Stimulated activated memory B cell treated with anti-CD40 and anti-IgM and Interleukin-4, amounts not matched to agents 10 μg/mL and 1 μg/mL and 100 μg/mL, for 72 hours (primary cell): Measurements from ENCODE around the gene MRRF.
"Not testable (repeated sequence)": the region's sequence is repeated elsewhere in the genome, so short reads cannot be mapped to it uniquely, and the experiment has no call there.

Source experiments
- ATAC-seq: fragments of 150-1000 bp; cut with Tn5 transposase; 2 replicates; pipeline ENCODE4 v1.10.0; 2021
- H3K27ac Mint-ChIP-seq: one replicate; pipeline ENCODE4 v1.8.0; 2022; ENCODE audit warnings: mild to moderate bottlenecking, mixed read lengths
- H3K27me3 Mint-ChIP-seq: one replicate; pipeline ENCODE4 v1.8.0; 2022; ENCODE audit warnings: mixed read lengths
- H3K36me3 Mint-ChIP-seq: one replicate; pipeline ENCODE4 v1.8.0; 2022; ENCODE audit warnings: mixed read lengths
- H3K4me1 Mint-ChIP-seq: one replicate; pipeline ENCODE4 v1.8.0; 2022; ENCODE audit warnings: mixed read lengths
- H3K4me3 Mint-ChIP-seq: one replicate; pipeline ENCODE4 v1.8.0; 2022; ENCODE audit warnings: mild to moderate bottlenecking, moderate library complexity, mixed read lengths
- H3K9me3 Mint-ChIP-seq: one replicate; pipeline ENCODE4 v1.8.0; 2022; ENCODE audit warnings: mixed read lengths

The MRRF gene

DNA sequence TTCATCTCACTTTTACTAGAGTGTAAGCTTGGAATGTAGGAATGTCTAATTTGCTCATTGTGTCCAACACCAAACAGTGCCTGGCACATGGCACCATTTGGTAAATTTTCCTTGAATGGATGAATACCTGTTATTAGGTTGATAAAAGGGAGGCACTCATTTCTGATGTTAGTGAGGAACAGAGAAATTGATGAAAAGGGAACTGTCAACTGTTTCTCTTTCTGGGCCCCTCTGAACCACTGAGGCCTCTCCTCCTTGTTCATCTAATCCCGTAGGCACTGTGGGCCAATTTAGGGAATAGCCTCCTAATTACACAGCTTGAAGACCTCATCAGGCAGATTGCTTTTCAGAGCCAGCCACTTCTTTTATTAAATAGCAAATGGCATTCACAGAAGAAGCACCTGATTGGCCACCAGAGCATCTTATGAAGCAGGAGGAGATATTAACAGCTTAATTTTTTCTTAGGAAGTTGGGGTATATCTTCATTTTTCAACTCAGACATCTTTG lies 22.6 kb downstream of the MRRF start:
- Mint-ChIP-seq H3K36me3 (peaks cover 55% of the 10 kb centered on the region), H3K9me3 (no peaks in the 10 kb centered on the region), H3K27me3 (no peaks in the 10 kb centered on the region), H3K4me3 (no peak overlapping the region), H3K4me1 (peaks cover 16% of the 10 kb centered on the region), H3K27ac (no peak overlapping the region)
- ATAC-seq: no peak

DNA sequence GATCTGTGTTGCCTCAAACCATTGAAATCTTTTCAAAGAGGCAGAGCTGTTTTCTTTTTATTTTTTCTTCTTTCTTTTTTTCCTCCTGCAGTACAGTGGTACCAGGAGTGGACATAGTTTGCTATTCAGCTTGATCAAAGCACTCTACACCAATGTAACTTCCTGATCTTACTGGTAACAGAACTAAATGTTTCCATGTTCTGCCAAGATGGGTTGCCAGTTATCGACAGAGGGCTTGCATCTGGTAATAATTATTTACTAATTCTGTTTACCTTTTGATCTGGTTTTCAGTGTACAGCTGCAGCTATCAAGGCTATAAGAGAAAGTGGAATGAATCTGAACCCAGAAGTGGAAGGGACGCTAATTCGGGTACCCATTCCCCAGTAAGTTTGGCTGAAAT lies 26.8 kb downstream of the MRRF start:
- peaks cover 66% of the 10 kb centered on the region for H3K36me3 Mint-ChIP-seq
- H3K4me1 Mint-ChIP-seq: peaks cover 16% of the 10 kb centered on the region
- no peak overlapping the region for H3K4me3 Mint-ChIP-seq
- no peak overlapping the region for H3K27ac Mint-ChIP-seq
- H3K27me3 Mint-ChIP-seq: no peaks in the 10 kb centered on the region
- H3K9me3 Mint-ChIP-seq: no peaks in the 10 kb centered on the region
- ATAC-seq: no peak

DNA sequence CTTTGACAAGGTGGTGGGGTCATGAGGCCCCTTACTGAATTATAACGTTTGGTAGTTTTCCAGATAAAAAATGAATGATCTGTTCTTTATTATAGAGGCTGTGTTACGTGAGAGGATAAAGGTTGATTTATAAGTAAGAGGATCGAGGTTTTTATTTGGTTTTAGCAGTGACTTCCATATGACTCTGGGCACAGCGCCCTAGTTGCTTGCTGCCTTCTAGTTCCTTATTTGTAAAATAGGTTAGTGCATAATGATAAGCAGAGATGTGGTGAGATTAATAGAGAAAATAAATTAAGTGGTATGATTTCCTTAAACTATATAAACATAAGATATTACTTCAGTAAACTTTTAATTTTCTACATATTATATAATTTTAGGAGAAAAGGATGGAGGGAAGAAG lies 29.8 kb downstream of the MRRF start:
- Mint-ChIP-seq H3K9me3 (no peaks in the 10 kb centered on the region), H3K4me1 (no peaks in the 10 kb centered on the region), H3K27me3 (no peaks in the 10 kb centered on the region), H3K4me3 (no peak overlapping the region), H3K27ac (no peak overlapping the region), H3K36me3 (peaks cover 68% of the 10 kb centered on the region)
- ATAC-seq: no peak

DNA sequence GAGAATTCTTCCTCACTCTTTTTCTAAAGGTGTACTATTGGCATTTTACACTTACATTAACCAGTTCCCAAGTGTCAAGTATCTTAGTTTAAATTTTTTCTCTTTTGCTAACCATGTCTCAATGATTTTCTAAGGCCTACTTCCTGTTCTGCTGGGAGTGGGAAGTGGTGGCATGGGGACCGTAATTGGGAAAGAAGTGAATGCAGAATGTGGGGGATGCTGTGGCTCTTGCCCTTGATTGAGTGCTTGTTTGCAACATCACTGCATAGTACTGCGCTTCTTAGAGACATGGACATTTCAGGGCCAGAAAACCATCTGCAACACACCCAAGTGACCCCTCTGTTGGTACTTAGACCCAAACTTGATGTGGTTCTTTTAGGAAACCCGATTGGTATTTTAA lies 32.8 kb downstream of the MRRF start:
- Mint-ChIP-seq H3K27ac (no peak overlapping the region), H3K36me3 (peaks cover 81% of the 10 kb centered on the region), H3K27me3 (no peaks in the 10 kb centered on the region), H3K4me3 (no peak overlapping the region), H3K9me3 (no peaks in the 10 kb centered on the region), H3K4me1 (peaks cover 4% of the 10 kb centered on the region)
- ATAC-seq: no peak

DNA sequence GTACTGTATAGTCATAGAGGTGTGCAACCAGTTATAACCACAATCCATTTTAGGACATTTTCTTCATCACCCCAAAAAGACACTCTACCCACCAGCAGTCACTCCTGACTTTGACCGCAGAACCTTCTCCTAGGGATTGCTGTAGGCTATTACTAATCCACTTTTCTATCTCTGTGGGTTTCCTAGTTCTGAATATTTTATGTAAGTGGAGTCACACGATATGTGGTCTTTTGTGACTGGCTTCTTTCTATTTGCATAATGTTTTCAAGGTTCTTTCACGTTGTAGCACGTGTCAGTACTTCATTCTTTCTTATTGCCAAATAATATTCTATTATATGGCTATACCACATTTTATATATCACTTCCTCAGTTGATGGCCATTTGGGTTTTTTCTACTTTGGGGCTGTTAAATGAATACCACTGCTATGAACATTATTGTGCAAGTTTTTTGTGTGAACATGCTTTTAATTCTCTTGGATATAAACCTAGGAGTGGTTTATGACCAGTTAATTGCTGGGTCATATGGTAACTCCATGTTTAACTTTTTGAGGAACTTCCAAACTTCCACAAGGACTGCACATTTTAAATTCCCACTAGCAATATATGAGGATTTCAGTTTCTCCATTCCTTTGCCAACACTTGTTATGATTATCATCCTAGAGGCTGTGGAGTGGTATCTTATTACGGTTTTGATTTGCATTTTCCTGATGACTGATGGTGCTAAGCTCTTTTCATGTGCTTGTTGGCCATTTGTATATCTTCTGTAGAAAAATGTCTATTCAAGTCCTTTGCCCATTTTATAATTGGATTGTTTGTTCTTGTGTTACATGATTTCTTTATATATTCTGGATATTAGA lies 37.8 kb downstream of the MRRF start:
- no peaks in the 10 kb centered on the region for H3K27me3 Mint-ChIP-seq
- H3K9me3 Mint-ChIP-seq: no peaks in the 10 kb centered on the region
- H3K4me3 Mint-ChIP-seq: no peak overlapping the region
- no peak for ATAC-seq
- H3K4me1 Mint-ChIP-seq: peaks cover 4% of the 10 kb centered on the region
- H3K27ac Mint-ChIP-seq: no peak overlapping the region
- H3K36me3 Mint-ChIP-seq: peaks cover 88% of the 10 kb centered on the region

DNA sequence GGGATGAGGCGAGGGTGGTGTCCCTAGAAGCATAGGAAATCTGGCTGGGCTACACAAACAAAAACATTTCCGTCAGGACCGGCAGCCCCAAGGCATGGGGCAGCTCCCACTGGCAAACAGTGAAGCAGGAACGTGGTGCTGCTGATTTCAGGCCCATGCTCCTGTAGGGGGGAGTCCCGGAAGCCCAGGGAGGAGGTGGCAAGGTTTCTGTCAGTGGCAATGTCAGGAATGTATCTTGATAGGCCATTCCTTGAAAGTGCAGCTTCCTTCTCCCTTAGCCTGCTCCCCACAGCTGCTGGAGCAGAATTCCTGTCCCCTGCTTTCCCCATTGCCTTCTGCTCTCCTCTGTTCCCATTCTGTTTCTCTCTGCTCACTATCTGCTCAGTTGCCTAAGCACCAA lies 42.4 kb downstream of the MRRF start:
- no peak overlapping the region for H3K4me3 Mint-ChIP-seq
- no peak for ATAC-seq
- peaks cover 83% of the 10 kb centered on the region for H3K36me3 Mint-ChIP-seq
- H3K4me1 Mint-ChIP-seq: no peaks in the 10 kb centered on the region
- H3K9me3 Mint-ChIP-seq: no peaks in the 10 kb centered on the region
- no peak overlapping the region for H3K27ac Mint-ChIP-seq
- no peaks in the 10 kb centered on the region for H3K27me3 Mint-ChIP-seq

DNA sequence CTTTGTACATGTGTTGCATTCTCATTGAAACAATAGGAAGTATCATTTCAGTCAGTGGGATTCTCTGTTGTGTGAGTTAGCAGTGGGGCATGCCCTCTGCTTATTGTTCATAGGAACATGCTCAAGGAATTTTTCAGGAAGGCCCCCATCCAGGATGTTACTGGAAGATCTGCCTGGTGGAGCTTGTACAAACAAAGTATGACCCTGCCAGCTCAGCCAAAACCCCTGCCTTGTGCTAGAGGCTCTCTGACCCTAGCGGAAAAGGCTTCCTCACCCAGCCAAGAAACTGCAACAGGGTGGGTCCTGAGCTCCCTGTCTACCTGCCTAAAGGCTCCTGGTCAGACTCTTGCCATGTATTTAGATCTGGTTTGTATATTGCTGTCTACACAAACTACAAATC lies 43.2 kb downstream of the MRRF start:
- Mint-ChIP-seq H3K4me1 (no peaks in the 10 kb centered on the region), H3K36me3 (peaks cover 80% of the 10 kb centered on the region), H3K4me3 (no peak overlapping the region), H3K27ac (no peak overlapping the region), H3K27me3 (no peaks in the 10 kb centered on the region), H3K9me3 (no peaks in the 10 kb centered on the region)
- ATAC-seq: no peak

DNA sequence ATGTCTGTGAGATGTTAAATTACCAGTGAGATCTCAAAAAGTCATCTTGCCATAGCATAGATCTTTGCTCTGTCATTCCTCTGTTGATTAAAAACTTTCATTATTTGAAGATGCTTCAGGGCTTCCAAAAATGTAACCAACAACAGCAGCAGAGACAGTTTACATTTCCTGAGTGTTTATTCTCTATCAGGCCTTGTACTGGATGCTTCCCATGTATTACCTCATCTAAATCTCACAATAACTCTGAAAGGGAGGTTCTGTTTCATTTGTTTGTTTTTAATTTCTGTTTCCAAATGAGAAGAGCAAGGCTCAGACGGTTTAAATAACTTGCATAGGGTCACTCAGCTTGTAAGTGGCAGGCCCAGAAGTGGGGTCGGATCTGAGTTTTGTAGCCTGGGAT lies 45.2 kb downstream of the MRRF start:
- H3K9me3 Mint-ChIP-seq: no peaks in the 10 kb centered on the region
- ATAC-seq: no peak
- peak overlapping the region; percentile 2 for H3K27ac Mint-ChIP-seq
- H3K27me3 Mint-ChIP-seq: no peaks in the 10 kb centered on the region
- no peaks in the 10 kb centered on the region for H3K4me1 Mint-ChIP-seq
- H3K36me3 Mint-ChIP-seq: peaks cover 81% of the 10 kb centered on the region
- H3K4me3 Mint-ChIP-seq: no peak overlapping the region

DNA sequence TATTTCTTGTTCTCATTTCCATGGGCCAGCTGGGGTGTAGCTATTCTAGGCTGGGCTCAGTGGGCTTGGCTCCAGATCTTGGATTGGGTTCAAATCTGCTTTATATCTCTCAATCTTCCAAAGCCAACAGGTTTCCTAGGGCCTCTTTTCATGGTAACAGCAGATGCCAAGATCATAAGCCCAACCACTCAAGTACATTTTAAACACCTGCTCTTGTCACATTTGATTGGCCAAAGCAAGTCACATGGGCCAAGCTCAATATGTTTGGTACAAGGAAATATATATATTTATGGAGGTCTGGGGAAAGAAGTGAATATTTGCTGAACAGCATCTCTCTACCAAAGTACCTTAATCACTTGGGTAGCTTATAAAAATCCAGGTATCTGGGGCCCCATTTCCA lies 49.5 kb downstream of the MRRF start:
- Mint-ChIP-seq H3K4me1 (peaks cover 1% of the 10 kb centered on the region), H3K27ac (no peak overlapping the region), H3K9me3 (no peaks in the 10 kb centered on the region), H3K27me3 (no peaks in the 10 kb centered on the region), H3K36me3 (peaks cover 59% of the 10 kb centered on the region), H3K4me3 (no peak overlapping the region)
- ATAC-seq: no peak

DNA sequence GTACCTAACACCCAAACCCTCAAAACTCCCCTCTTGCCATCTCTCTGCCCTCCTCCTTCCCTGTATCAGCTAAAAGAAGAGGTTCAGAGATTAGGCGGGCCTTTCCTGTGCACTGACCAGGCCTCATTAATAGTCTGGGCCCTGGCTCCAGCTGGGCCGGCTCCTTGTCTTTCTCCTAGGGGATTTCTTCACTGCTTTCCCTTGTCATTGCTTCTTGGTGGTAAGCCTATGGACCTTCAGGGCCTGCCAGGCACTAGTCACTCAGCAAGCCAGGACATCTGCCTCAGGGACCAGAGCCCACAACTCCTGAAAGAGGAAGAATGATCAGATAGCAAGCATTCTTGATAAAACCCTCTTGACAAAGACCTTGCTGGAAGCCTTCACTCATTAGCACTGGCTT lies 50.9 kb downstream of the MRRF start:
- H3K4me1 Mint-ChIP-seq: peaks cover 15% of the 10 kb centered on the region
- no peak overlapping the region for H3K4me3 Mint-ChIP-seq
- peaks cover 59% of the 10 kb centered on the region for H3K36me3 Mint-ChIP-seq
- H3K27ac Mint-ChIP-seq: no peak overlapping the region
- peaks cover 3% of the 10 kb centered on the region for H3K9me3 Mint-ChIP-seq
- H3K27me3 Mint-ChIP-seq: no peaks in the 10 kb centered on the region
- ATAC-seq: no peak

DNA sequence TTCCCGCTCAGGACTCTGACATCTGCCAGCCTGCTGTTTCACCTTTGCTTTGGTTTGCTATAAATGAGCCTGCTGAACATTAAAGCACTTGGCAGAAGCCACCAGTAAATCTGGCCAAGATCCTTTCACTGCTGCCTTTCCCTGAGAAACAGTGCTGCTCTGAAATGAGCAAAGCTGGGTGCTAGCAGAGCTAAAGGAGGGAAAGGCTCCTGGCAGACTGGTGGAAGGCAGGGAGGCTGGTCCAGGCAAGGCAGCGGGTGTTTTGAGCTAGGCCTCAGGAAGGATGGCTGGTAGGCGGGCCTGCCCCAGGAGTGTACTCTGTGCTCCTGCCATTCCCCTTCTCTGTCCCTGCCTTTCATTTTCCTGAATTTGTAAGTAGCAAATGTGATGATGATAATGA lies 53.6 kb downstream of the MRRF start:
- Mint-ChIP-seq H3K9me3 (peaks cover 3% of the 10 kb centered on the region), H3K36me3 (peaks cover 62% of the 10 kb centered on the region), H3K4me1 (peaks cover 17% of the 10 kb centered on the region), H3K27me3 (no peaks in the 10 kb centered on the region), H3K4me3 (no peak overlapping the region), H3K27ac (no peak overlapping the region)
- ATAC-seq: no peak

DNA sequence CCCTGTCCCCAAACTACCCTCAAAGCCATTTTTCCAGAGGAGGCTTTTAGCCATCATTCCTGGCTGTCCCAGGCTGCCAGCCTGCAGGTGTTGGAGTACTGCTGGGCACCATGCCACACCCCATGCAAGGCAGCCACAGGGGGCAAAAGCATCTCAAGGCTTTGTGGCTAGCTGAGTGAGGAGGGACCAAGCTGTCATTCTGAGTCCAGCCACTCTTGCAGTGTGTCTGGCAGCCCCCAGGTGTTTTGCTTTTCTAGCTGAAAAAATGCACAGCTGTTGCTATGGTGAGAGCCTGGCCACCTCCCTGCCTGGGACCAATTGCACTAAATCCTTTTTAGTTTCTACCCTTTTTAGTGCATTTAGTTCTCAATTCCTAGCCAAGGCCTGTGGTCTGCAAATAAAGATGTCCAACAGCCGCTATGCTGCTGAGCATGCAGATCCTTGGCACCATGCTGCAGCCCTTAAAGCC lies 55.8 kb downstream of the MRRF start:
- no peak overlapping the region for H3K27ac Mint-ChIP-seq
- no peaks in the 10 kb centered on the region for H3K27me3 Mint-ChIP-seq
- peaks cover 68% of the 10 kb centered on the region for H3K36me3 Mint-ChIP-seq
- H3K4me1 Mint-ChIP-seq: peaks cover 17% of the 10 kb centered on the region
- no peak overlapping the region for H3K4me3 Mint-ChIP-seq
- H3K9me3 Mint-ChIP-seq: peaks cover 3% of the 10 kb centered on the region
- ATAC-seq: no peak

DNA sequence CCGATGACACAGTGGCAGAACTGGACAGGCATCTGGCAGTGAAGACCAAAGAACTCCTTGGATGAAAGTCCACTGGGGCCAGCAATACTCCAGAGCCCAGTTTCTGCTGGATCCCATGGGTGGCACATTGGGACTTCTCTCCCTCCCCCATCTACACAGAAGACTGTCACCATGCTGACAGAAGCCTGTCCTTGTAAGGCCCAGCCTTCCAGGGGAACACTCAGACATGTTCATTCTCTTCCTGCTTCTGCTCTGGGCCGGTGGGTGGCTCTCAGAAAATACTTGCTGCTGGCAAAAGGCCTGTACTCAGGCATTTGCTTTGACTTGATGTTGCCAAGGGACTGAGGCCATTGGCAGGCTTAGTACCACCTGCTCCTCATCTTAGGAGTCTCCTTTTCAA lies 57.9 kb downstream of the MRRF start:
- Mint-ChIP-seq H3K27me3 (no peaks in the 10 kb centered on the region), H3K27ac (no peak overlapping the region), H3K9me3 (peaks cover 3% of the 10 kb centered on the region), H3K4me1 (peaks cover 17% of the 10 kb centered on the region), H3K4me3 (no peak overlapping the region), H3K36me3 (peaks cover 74% of the 10 kb centered on the region)
- ATAC-seq: no peak

DNA sequence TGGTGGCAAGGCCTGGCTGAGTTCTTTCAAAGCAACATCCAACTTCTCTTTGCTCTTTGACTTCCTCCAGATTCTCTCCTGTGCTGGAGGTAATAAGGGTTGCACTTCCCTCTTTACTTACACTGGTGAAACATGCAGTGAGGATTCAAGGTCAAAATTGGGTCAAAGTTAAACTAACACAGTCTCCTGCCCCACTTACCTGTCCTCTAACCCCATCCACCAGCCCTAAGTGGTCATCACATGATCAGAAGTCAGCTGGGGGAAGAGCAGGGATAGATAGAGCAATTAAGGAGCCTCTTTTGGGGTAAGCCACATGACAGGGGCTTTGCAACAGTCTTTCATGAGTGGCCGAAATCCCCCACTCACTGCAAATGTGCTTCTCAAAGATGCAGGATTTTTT lies 60.0 kb downstream of the MRRF start:
- H3K27ac Mint-ChIP-seq, H3K4me3 Mint-ChIP-seq, ATAC-seq, H3K9me3 Mint-ChIP-seq, H3K27me3 Mint-ChIP-seq: not testable (repeated sequence)
- Mint-ChIP-seq H3K36me3 (peaks cover 71% of the 10 kb centered on the region), H3K4me1 (peaks cover 11% of the 10 kb centered on the region)

DNA sequence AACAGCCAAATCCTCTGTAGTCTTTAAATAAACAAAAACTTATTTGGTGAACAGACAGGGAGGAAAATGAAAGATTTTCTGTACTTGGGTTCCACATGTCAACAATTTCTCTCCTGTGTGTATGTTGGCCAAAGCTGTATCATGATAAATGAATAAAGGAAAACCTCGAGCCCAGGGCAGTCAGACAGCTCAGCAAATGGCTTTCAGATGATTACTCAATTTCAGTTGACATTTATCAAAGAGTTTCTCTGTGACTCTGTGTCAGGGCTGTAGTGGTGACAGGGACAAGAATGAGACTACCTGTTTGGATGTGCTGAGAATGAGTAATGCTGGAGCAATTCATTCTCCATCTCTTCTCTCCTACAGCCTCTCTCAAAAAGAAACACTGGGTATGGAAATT lies 60.4 kb downstream of the MRRF start:
- Mint-ChIP-seq H3K4me1 (peaks cover 6% of the 10 kb centered on the region), H3K36me3 (peaks cover 70% of the 10 kb centered on the region), H3K27ac (no peak overlapping the region), H3K27me3 (no peaks in the 10 kb centered on the region), H3K4me3 (no peak overlapping the region), H3K9me3 (no peaks in the 10 kb centered on the region)
- no peak for ATAC-seq

DNA sequence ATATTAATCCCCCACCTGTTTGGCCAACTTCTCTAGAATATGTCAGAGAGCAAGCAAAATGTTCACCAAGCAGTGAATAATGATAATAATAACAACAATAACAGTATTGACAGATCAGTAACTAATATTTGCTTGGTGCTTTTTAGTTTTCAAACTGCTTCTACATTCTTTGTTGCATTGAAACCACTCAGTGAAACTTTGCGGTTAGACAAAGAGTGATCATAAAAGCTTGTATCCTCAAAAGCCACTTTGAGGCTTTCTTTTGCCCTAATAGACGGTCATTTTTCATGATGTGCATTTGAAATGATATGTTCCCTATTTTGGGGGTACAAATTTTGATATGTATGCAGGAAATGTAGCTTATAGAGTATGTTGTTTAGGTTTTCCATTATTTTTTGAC lies 62.5 kb downstream of the MRRF start:
- H3K27me3 Mint-ChIP-seq: no peaks in the 10 kb centered on the region
- H3K36me3 Mint-ChIP-seq: peaks cover 61% of the 10 kb centered on the region
- no peak overlapping the region for H3K4me3 Mint-ChIP-seq
- no peaks in the 10 kb centered on the region for H3K4me1 Mint-ChIP-seq
- H3K9me3 Mint-ChIP-seq: no peaks in the 10 kb centered on the region
- no peak for ATAC-seq
- no peak overlapping the region for H3K27ac Mint-ChIP-seq
